Gastrocnemius medialis (tissue), 4 donors: ENCODE measurements around the gene VSTM2B. TPM values are rescaled to one million over a fixed set of nuclear protein-coding genes. Genes with fewer than 3 reads are reported as not detected.

Experiments
- ATAC-seq, 2 donors: fragments of 150-250 bp; one replicate each; pipeline ENCODE4 v1.9.1; 2016
- DNase-seq, 2 donors: peaks; one replicate each; pipeline ENCODE4 v3.0.0-alpha.2; 2019
- H3K27ac ChIP-seq, 4 donors: fragments of 200-600 bp; sonication (generic); 1 replicate in 1 of 4; 2 replicates in 3 of 4; pipeline ENCODE4 v1.5.1; 2016 to 2018; ENCODE audit warnings: mild to moderate bottlenecking in 2 of 4, moderate library complexity in 1 of 4
- H3K27me3 ChIP-seq, 3 donors: fragments of 200-600 bp; sonication (generic) in 2 of 3; 1 replicate in 1 of 3; 2 replicates in 2 of 3; pipeline versions ENCODE4 v1.5.1 to v1.6.0; 2016 to 2019; ENCODE audit warnings: mild to moderate bottlenecking in 1 of 3, moderate library complexity in 1 of 3
- H3K36me3 ChIP-seq, 2 donors: fragments of 200-600 bp; sonication (generic) in 1 of 2; one replicate each; pipeline ENCODE4 v1.5.1; 2017 to 2018
- H3K4me1 ChIP-seq, 2 donors: fragments of 200-600 bp; sonication (generic) in 1 of 2; one replicate each; pipeline ENCODE4 v1.5.1; 2016 to 2017; ENCODE audit warnings: mild to moderate bottlenecking in 2 of 2
- H3K4me3 ChIP-seq, 4 donors: fragments of 200-600 bp; sonication (generic) in 3 of 4; 1 replicate in 1 of 4; 2 replicates in 3 of 4; pipeline ENCODE4 v1.5.1; 2016 to 2019; ENCODE audit warnings: mild to moderate bottlenecking in 2 of 4
- H3K9me3 ChIP-seq, 3 donors: fragments of 200-600 bp; sonication (generic) in 2 of 3; 1 replicate in 1 of 3; 2 replicates in 2 of 3; pipeline ENCODE4 v1.5.1; 2016 to 2019
- POLR2A ChIP-seq, 2 donors: fragments of 450-650 bp; IDR thresholded peaks; one replicate each; pipeline ENCODE4 v1.6.1; 2017; ENCODE audit warnings: antibody characterized with exemption in 2 of 2, mild to moderate bottlenecking in 2 of 2, moderate library complexity in 2 of 2
- in situ Hi-C, 4 donors: fragments of 200-750 bp; cut with MboI; loops; one replicate each; pipeline versions ENCODE4 v1.15.0 to v1.8.0; 2017; ENCODE audit warnings: low sequenced_read_pairs in 4 of 4
- intact Hi-C: fragments of 100-400 bp; cut with DNase I; formaldehyde crosslinking; loops from one replicate; pipeline ENCODE4 v1.15.1; 2023; ENCODE audit warnings: low total_unique reads
- total RNA-seq, 4 donors: library from RNA; depleted of rRNA; stranded (reverse); fragments of >200 nt; gene quantifications; one replicate each; pipeline versions ENCODE4 v1.1.0 to v1.2.3, GENCODE V29; 2016
- TF ChIP-seq, protein P1 (sequence below), 5 experiments: fragments of 450-650 bp in 3 of 5; fragments of 200-600 bp in 2 of 5; sonication (generic) in 2 of 5; IDR thresholded peaks in 4 of 5; conservative IDR thresholded peaks in 1 of 5; 1 replicate in 4 of 5; 2 replicates in 1 of 5; pipeline ENCODE4 v1.5.1; 2016 to 2019; ENCODE audit warnings: antibody characterized with exemption in 5 of 5, mild to moderate bottlenecking in 3 of 5, moderate library complexity in 3 of 5

The VSTM2B gene
- total RNA-seq, 4 donors from 2014 or later = not detected

DNA sequence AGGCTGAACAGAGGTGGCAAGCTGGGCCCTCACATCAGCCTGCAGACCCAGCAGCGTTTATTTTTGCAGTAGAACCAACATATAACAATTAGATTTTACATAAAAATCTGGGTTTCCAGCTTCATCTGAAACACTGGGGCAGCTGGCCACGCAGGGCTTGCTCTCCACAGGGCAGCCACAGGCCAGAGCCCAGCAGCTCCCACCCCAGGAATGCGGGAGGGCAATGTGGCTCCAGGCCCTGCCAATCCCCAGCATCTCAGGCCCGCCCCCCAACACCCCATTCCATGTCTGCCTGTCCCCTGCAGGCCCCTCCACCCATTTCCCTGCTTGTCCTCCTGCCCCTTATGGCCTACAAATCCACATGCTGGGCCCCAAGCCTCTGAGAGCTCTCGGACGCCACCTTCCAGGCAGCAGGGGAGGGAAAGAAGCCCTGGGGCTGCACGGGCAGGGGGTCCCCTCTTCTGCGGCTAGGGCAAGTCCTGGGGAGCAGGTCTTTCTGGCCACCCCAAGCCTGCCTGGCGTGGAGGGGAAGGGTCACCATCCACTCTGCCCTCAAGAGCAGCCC lies 15.0 kb upstream of the VSTM2B start:
- ATAC-seq (no peak), DNase-seq (no peak)
- Histone ChIP-seq H3K9me3 (no peaks in the 10 kb centered on the region), H3K36me3 (no peaks in the 10 kb centered on the region), H3K4me3 (no peak overlapping the region), H3K4me1 (no peaks in the 10 kb centered on the region), H3K27ac (no peak overlapping the region), H3K27me3 (peaks cover 0 to 9% (median 3%) of the 10 kb centered on the region in 3 donors)
- no peak for TF ChIP-seq POLR2A (IDR thresholded peaks at IDR 0.05)
- TF ChIP-seq, protein P1, sequence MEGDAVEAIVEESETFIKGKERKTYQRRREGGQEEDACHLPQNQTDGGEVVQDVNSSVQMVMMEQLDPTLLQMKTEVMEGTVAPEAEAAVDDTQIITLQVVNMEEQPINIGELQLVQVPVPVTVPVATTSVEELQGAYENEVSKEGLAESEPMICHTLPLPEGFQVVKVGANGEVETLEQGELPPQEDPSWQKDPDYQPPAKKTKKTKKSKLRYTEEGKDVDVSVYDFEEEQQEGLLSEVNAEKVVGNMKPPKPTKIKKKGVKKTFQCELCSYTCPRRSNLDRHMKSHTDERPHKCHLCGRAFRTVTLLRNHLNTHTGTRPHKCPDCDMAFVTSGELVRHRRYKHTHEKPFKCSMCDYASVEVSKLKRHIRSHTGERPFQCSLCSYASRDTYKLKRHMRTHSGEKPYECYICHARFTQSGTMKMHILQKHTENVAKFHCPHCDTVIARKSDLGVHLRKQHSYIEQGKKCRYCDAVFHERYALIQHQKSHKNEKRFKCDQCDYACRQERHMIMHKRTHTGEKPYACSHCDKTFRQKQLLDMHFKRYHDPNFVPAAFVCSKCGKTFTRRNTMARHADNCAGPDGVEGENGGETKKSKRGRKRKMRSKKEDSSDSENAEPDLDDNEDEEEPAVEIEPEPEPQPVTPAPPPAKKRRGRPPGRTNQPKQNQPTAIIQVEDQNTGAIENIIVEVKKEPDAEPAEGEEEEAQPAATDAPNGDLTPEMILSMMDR (IDR thresholded peaks at IDR 0.05 in 4 of 5, conservative IDR thresholded peaks at IDR 0.05 in 1 of 5) = no peak
- in situ Hi-C loops (no loop called here), intact Hi-C loops (no loop called here)

- in situ Hi-C loops = no loop called here
- ATAC-seq = no peak
- no peak for DNase-seq
- intact Hi-C loops = no loop called here
- Histone ChIP-seq H3K27ac (no peak overlapping the region), H3K27me3 (peaks cover 0 to 9% (median 3%) of the 10 kb centered on the region in 3 donors), H3K36me3 (no peaks in the 10 kb centered on the region), H3K4me3 (no peak overlapping the region), H3K9me3 (no peaks in the 10 kb centered on the region), H3K4me1 (no peaks in the 10 kb centered on the region)
- no peak for TF ChIP-seq POLR2A (IDR thresholded peaks at IDR 0.05)
- TF ChIP-seq, protein P1 (IDR thresholded peaks at IDR 0.05 in 4 of 5, conservative IDR thresholded peaks at IDR 0.05 in 1 of 5) = no peak
Observed at GRCh38 chr19:29511768-29512167, 14.0 kb upstream of the VSTM2B start.

GRCh38 chr19:29512748-29513147 lies 13.0 kb upstream of the VSTM2B start:
- H3K27ac ChIP-seq = no peak overlapping the region
- no peak overlapping the region for H3K4me3 ChIP-seq
- intact Hi-C loops (no loop called here), in situ Hi-C loops (no loop called here)
- H3K9me3 ChIP-seq = no peaks in the 10 kb centered on the region
- H3K27me3 ChIP-seq = peaks cover 0 to 9% (median 3%) of the 10 kb centered on the region in 3 donors
- ATAC-seq (no peak), DNase-seq (no peak)
- H3K4me1 ChIP-seq = no peaks in the 10 kb centered on the region
- TF ChIP-seq POLR2A (IDR thresholded peaks at IDR 0.05) = no peak
- TF ChIP-seq, protein P1 (IDR thresholded peaks at IDR 0.05 in 4 of 5, conservative IDR thresholded peaks at IDR 0.05 in 1 of 5) = no peak
- H3K36me3 ChIP-seq = no peaks in the 10 kb centered on the region

DNA sequence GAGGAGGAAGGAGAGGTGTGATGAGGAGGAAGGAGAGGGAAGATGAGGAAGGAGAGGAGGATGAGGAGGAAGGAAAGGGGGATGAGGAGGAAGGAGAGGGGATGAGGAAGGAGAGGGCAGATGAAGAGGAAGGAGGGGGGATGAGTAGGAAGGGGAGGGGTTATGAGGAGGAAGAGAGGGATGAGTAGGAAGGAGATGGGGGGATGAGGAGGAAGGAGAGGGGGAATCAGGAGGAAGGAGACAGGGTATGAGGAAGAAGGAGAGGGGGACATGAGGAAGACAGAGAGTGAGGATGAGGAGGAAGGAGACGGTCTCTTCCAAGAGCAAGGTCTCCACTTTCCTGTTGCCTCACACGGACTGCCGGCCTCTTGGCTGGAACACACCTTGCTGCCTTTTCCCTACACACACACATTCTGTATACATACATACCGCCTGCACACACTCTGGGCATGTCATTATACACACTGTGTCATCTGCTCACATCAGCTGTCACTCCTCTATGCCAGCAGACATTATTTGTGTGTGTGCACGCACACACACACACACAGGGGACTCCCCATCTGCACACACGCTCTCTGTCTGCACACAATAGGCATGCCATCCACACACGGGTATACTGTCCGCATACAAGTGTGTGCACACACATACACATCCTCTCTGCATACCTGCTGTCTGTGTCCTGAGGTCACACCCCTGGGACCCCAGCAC lies 11.1 kb upstream of the VSTM2B start:
- ATAC-seq (no peak), DNase-seq (no peak)
- intact Hi-C loops = no loop called here
- Histone ChIP-seq H3K27ac (no peak overlapping the region), H3K9me3 (no peaks in the 10 kb centered on the region), H3K4me1 (no peaks in the 10 kb centered on the region), H3K36me3 (no peaks in the 10 kb centered on the region), H3K4me3 (no peak overlapping the region), H3K27me3 (peaks cover 0 to 2% (median 0%) of the 10 kb centered on the region in 3 donors)
- TF ChIP-seq POLR2A (IDR thresholded peaks at IDR 0.05) = no peak
- TF ChIP-seq, protein P1 (IDR thresholded peaks at IDR 0.05 in 4 of 5, conservative IDR thresholded peaks at IDR 0.05 in 1 of 5) = no peak
- in situ Hi-C loops = no loop called here
